RWPE2 (cell line): ENCODE data around the gene DCHS1.

Source experiments
- ATAC-seq: fragments of 200-7000 bp; cut with Tn5 transposase; 3 replicates; pipeline ENCODE4 v1.9.1; 2021; ENCODE audit warnings: low read depth
- DNase-seq: peaks from one replicate; pipeline ENCODE4 v3.0.0-alpha.2; 2020; ENCODE audit warnings: low spot score
- H3K27ac ChIP-seq: fragments of 450-650 bp; 2 replicates; pipeline ENCODE4 v1.5.1; 2017; ENCODE audit warnings: mild to moderate bottlenecking; ENCODE audit not compliant: poor library complexity, severe bottlenecking
- H3K27me3 ChIP-seq: fragments of 250-450 bp; sonication (Bioruptor Pico); 2 replicates; pipeline ENCODE4 v1.5.1; 2021; ENCODE audit warnings: mild to moderate bottlenecking, moderate library complexity; ENCODE audit not compliant: insufficient read depth, poor library complexity, severe bottlenecking
- H3K36me3 ChIP-seq: fragments of 250-450 bp; sonication (Bioruptor Pico); 2 replicates; pipeline ENCODE4 v1.5.1; 2020; ENCODE audit warnings: low read depth, mild to moderate bottlenecking, moderate library complexity
- H3K4me1 ChIP-seq: fragments of 250-450 bp; sonication (Bioruptor Pico); 2 replicates; pipeline ENCODE4 v1.5.1; 2021; ENCODE audit warnings: mild to moderate bottlenecking, moderate library complexity; ENCODE audit not compliant: insufficient read depth, poor library complexity, severe bottlenecking
- H3K4me3 ChIP-seq: fragments of 250-450 bp; sonication (Bioruptor Pico); 2 replicates; pipeline ENCODE4 v1.5.1; 2021; ENCODE audit warnings: mild to moderate bottlenecking, moderate library complexity; ENCODE audit not compliant: severe bottlenecking
- H3K9me3 ChIP-seq: fragments of 250-450 bp; sonication (Bioruptor Pico); 2 replicates; pipeline ENCODE4 v1.5.1; 2021; ENCODE audit warnings: mild to moderate bottlenecking, moderate library complexity; ENCODE audit not compliant: severe bottlenecking
- TF ChIP-seq, protein P1 (sequence below): fragments of 450-650 bp; IDR thresholded peaks from one replicate; pipeline ENCODE4 v1.5.1; 2017; ENCODE audit warnings: mild to moderate bottlenecking, moderate library complexity; ENCODE audit not compliant: poor library complexity, severe bottlenecking

Gene DCHS1

DNA sequence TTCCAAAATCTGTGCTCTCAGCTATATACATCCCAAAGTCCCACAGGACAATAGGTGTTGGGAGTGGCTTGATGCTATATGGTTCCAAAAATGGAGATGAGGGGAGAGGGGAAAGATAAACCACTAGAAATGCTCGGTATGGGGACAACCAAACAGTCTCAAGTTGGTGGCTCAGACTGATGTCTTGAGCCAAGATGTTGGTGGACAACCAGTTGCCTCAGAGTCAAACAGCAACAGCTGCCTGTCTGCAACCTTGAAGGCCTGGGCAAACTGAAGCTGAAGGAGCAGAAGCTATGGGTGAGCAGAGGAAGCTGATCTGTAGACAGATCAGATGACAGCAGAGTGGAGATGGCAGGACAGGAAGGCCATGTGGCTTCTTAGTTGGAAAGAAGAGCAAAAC is 56.2 kb downstream of the DCHS1 start:
- TF ChIP-seq, protein P1, sequence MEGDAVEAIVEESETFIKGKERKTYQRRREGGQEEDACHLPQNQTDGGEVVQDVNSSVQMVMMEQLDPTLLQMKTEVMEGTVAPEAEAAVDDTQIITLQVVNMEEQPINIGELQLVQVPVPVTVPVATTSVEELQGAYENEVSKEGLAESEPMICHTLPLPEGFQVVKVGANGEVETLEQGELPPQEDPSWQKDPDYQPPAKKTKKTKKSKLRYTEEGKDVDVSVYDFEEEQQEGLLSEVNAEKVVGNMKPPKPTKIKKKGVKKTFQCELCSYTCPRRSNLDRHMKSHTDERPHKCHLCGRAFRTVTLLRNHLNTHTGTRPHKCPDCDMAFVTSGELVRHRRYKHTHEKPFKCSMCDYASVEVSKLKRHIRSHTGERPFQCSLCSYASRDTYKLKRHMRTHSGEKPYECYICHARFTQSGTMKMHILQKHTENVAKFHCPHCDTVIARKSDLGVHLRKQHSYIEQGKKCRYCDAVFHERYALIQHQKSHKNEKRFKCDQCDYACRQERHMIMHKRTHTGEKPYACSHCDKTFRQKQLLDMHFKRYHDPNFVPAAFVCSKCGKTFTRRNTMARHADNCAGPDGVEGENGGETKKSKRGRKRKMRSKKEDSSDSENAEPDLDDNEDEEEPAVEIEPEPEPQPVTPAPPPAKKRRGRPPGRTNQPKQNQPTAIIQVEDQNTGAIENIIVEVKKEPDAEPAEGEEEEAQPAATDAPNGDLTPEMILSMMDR, result no peak
- Histone ChIP-seq H3K4me1 (no peaks in the 10 kb centered on the region), H3K36me3 (peaks cover 57% of the 10 kb centered on the region), H3K27me3 (no peaks in the 10 kb centered on the region), H3K9me3 (no peaks in the 10 kb centered on the region), H3K4me3 (no peak overlapping the region), H3K27ac (no peak overlapping the region)
- ATAC-seq (no peak), DNase-seq (no peak)

DNA sequence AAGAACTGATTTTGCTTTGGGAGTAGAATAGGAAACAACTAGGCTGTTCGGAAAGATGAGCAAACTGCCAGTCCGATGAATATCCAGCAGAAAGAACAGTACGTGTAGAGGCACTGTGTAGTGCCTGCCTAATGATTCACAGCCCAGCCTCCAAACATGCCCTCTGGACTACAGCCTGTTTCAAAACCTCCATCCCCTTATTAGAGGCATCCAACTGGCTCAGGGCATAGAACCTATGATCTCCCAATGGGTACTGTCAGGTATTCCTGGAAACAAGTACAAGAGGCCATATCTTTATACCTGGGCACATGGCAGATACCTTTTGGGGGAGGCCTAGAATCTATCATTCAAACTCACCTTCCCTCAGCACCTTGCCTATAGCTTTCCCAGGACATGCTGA is 57.1 kb downstream of the DCHS1 start:
- TF ChIP-seq, protein P1, result no peak
- H3K4me1 ChIP-seq, result no peaks in the 10 kb centered on the region
- DNase-seq, result no peak
- H3K4me3 ChIP-seq, result no peak overlapping the region
- no peak overlapping the region for H3K27ac ChIP-seq
- no peak for ATAC-seq
- peaks cover 57% of the 10 kb centered on the region for H3K36me3 ChIP-seq
- no peaks in the 10 kb centered on the region for H3K27me3 ChIP-seq
- no peaks in the 10 kb centered on the region for H3K9me3 ChIP-seq

DNA sequence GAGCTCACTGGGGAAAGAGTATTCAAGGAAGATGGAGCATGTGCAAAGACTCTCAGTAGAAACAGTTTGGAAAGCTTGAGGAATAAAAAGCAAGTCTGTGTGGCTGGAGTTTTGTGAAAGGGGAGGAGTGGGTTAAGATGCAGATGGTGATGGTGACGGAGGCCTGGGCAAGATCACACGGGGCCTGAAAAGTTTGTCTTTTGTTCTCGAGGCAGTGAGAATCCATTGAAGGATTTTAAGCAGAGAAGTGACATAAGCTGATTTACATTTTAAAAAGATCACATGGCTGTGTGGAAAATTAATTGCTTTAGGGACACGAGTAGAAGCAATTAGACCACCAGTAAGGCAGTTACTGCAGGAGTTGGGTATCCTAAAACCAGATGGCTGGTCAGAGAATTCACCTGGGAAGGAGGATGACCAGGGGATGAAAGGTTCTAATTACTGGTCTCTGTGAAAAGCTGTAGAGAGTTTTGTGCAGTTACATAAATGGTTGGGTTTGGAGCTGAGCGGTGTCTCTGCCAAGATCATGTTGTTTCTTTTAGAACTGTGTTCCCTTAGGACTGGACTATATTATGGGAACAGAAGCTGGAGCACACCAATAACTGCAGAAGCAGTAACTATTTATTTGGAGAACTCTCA is 59.3 kb downstream of the DCHS1 start:
- Histone ChIP-seq H3K4me1 (no peaks in the 10 kb centered on the region), H3K9me3 (no peaks in the 10 kb centered on the region), H3K27me3 (no peaks in the 10 kb centered on the region), H3K27ac (no peak overlapping the region), H3K4me3 (no peak overlapping the region), H3K36me3 (peaks cover 54% of the 10 kb centered on the region)
- TF ChIP-seq, protein P1, result no peak
- DNase-seq (no peak), ATAC-seq (no peak)

DNA sequence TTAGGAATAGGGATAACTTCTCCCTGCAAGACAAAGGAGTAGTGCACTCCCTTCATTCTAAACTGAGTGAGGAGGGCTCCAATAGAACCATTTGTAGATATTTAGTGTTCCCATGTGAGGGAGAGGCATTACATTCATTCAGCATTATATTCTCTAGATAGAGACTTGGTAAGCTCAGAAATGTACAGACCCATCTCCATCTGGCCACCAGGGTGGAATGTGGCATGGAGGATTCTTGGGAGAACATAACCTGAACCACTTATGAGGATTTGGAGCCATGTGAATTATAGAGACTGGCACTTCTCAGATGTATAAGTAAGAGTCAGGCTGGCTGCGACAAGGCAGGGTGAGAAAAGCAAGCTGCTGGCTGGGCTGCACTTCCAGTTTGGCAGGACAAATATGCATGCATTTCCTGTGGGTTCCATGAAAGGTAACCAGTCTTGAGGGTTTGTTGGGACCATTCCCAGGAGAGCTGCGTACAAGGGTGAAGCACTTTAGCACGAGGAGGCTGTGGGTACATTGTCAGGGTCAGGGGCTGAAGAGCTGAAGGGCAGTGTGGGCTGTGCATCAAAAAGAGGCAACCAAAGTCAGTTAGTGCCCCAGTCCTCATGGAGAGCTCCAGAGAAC is 61.4 kb downstream of the DCHS1 start:
- no peak for ATAC-seq
- peaks cover 33% of the 10 kb centered on the region for H3K36me3 ChIP-seq
- no peak overlapping the region for H3K4me3 ChIP-seq

DNA sequence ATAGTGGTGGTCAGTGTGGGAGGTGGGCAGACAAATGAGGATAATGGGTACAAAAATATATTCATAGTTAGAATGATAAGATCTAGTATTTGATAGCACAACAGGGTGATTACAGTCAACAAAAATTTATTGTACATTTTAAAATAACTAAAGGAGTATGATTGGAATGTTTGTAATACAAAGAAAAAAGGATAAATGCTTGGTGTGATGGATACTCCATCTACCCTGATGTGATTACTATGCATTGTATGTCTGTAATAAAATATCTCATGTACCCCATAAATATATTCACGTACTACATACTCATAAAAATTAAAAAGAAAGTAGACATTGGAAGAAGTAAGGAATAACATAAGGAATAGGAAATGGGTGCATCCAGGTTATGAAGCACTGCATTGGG is 67.6 kb downstream of the DCHS1 start:
- DNase-seq (no peak), ATAC-seq (no peak)
- Histone ChIP-seq H3K27me3 (no peaks in the 10 kb centered on the region), H3K4me3 (no peak overlapping the region), H3K9me3 (peaks cover 10% of the 10 kb centered on the region), H3K4me1 (no peaks in the 10 kb centered on the region), H3K27ac (no peak overlapping the region), H3K36me3 (peaks cover 10% of the 10 kb centered on the region; the same call in 1 of the 2 replicates)
- TF ChIP-seq, protein P1, result no peak

More for the DNA sequence above, 61.4 kb downstream of the DCHS1 start:
- Histone ChIP-seq H3K4me1 (no peaks in the 10 kb centered on the region), H3K27ac (no peak overlapping the region), H3K9me3 (no peaks in the 10 kb centered on the region), H3K27me3 (no peaks in the 10 kb centered on the region)
- no peak for DNase-seq
- TF ChIP-seq, protein P1, result no peak
